HT-29 (cell line): ENCODE results near the gene TINAG. TPM values are rescaled to one million over a fixed set of nuclear protein-coding genes. Genes with fewer than 3 reads are reported as not detected.

Source experiments
- DNase-seq: peaks from one replicate; pipeline ENCODE4 v3.0.0-alpha.2; 2015; ENCODE audit warnings: low spot score
- total RNA-seq: library from RNA; depleted of rRNA; stranded (reverse); fragments of >200 nt; shearing (Covaris generic); gene quantifications from 2 replicates; pipeline ENCODE4 v1.2.3, GENCODE V29; 2014; rRNA removed

The TINAG gene
- total RNA-seq, 1 experiment from 2014 or later: 0.15 TPM

- no peak for DNase-seq
These were observed 118.8 kb downstream of the TINAG start for GRCh38 chr6:54426995-54427394.

- no peak for DNase-seq
These were observed 119.2 kb downstream of the TINAG start for GRCh38 chr6:54427396-54427937.

- DNase-seq: no peak
These were observed 120.2 kb downstream of the TINAG start for GRCh38 chr6:54428431-54428830.

GRCh38 chr6:54431466-54431865, 123.2 kb downstream of the TINAG start:
- DNase-seq: no peak

Other genes starting within 250 kb of the TINAG start
- gene MLIP, start 197.0 kb upstream of the TINAG start, total RNA-seq: not detected in 2 replicates